ENCODE results near the gene CDCA7L. TPM values are rescaled to one million over a fixed set of nuclear protein-coding genes. Genes with fewer than 3 reads are reported as not detected.

The CDCA7L gene
- 9.4 and 14.7 TPM in 2 replicates for total RNA-seq

- no peak for DNase-seq (ENCODE audit: low read depth)
- no peaks in the 10 kb centered on the region for H3K36me3 ChIP-seq (ENCODE audit: control insufficient read depth, insufficient read depth, low read length)
- peak within 1 kb of the TSS; percentile 57 for H3K4me3 ChIP-seq (ENCODE audit: low read depth, low read length)
- H3K27me3 ChIP-seq (ENCODE audit: control insufficient read depth, insufficient read depth, low read length), result no peaks in the 10 kb centered on the region
- TF ChIP-seq CTCF (IDR thresholded peaks at IDR 0.05; ENCODE audit: insufficient read depth, low read length, poor library complexity, severe bottlenecking), result no peak
These were observed at the start of gene CDCA7L for GRCh38 chr7:21945454-21946221. CDCA7L (minus strand) TSS chr7:21945899; CDS start chr7:21945804, 95 bp downstream.

GRCh38 chr7:21986096-21986495 lies 40.4 kb upstream of the CDCA7L start:
- DNase-seq (ENCODE audit: low read depth), result no peak
- no peaks in the 10 kb centered on the region for H3K36me3 ChIP-seq (ENCODE audit: control insufficient read depth, insufficient read depth, low read length)
- no peak for TF ChIP-seq CTCF (IDR thresholded peaks at IDR 0.05; ENCODE audit: insufficient read depth, low read length, poor library complexity, severe bottlenecking)
- no peak overlapping the region for H3K4me3 ChIP-seq (ENCODE audit: low read depth, low read length)
- no peaks in the 10 kb centered on the region for H3K27me3 ChIP-seq (ENCODE audit: control insufficient read depth, insufficient read depth, low read length)

GRCh38 chr7:21984042-21984441 lies 38.3 kb upstream of the CDCA7L start:
- no peak for TF ChIP-seq CTCF (IDR thresholded peaks at IDR 0.05; ENCODE audit: insufficient read depth, low read length, poor library complexity, severe bottlenecking)
- Histone ChIP-seq H3K36me3 (ENCODE audit: control insufficient read depth, insufficient read depth, low read length) (no peaks in the 10 kb centered on the region), H3K4me3 (ENCODE audit: low read depth, low read length) (no peak overlapping the region), H3K27me3 (ENCODE audit: control insufficient read depth, insufficient read depth, low read length) (no peaks in the 10 kb centered on the region)
- DNase-seq (ENCODE audit: low read depth), result no peak

- no peak for TF ChIP-seq CTCF (IDR thresholded peaks at IDR 0.05; ENCODE audit: insufficient read depth, low read length, poor library complexity, severe bottlenecking)
- no peak for DNase-seq (ENCODE audit: low read depth)
- H3K36me3 ChIP-seq (ENCODE audit: control insufficient read depth, insufficient read depth, low read length), result no peaks in the 10 kb centered on the region
- no peaks in the 10 kb centered on the region for H3K27me3 ChIP-seq (ENCODE audit: control insufficient read depth, insufficient read depth, low read length)
- H3K4me3 ChIP-seq (ENCODE audit: low read depth, low read length), result no peak overlapping the region
These were observed 37.4 kb upstream of the CDCA7L start for GRCh38 chr7:21983056-21983455.

GRCh38 chr7:21981524-21981923 lies 35.8 kb upstream of the CDCA7L start:
- Histone ChIP-seq H3K27me3 (ENCODE audit: control insufficient read depth, insufficient read depth, low read length) (no peaks in the 10 kb centered on the region), H3K4me3 (ENCODE audit: low read depth, low read length) (no peak overlapping the region), H3K36me3 (ENCODE audit: control insufficient read depth, insufficient read depth, low read length) (no peaks in the 10 kb centered on the region)
- no peak for DNase-seq (ENCODE audit: low read depth)
- TF ChIP-seq CTCF (IDR thresholded peaks at IDR 0.05; ENCODE audit: insufficient read depth, low read length, poor library complexity, severe bottlenecking), result no peak

All from kidney epithelial cell (primary cell).